Mesothelial cell of epicardium (in vitro differentiated cells): ENCODE data around the gene PDLIM1. TPM values are rescaled to one million over a fixed set of nuclear protein-coding genes. Genes with fewer than 3 reads are reported as not detected.

Experiments
- DNase-seq, 2 experiments: peaks; one replicate each; pipeline ENCODE4 v3.0.0; 2021; ENCODE audit warnings: low spot score in 2 of 2; ENCODE audit not compliant: unreplicated experiment in 2 of 2
- H3K27ac Mint-ChIP-seq: 2 replicates; pipeline ENCODE4 v1.8.0; 2021; ENCODE audit warnings: mixed read lengths
- H3K27me3 Mint-ChIP-seq: 2 replicates; pipeline ENCODE4 v1.8.0; 2021; ENCODE audit warnings: low read depth, mixed read lengths
- H3K36me3 Mint-ChIP-seq: 2 replicates; pipeline ENCODE4 v1.8.0; 2021; ENCODE audit warnings: mixed read lengths
- H3K4me1 Mint-ChIP-seq: 2 replicates; pipeline ENCODE4 v1.8.0; 2021; ENCODE audit warnings: mixed read lengths
- H3K4me3 Mint-ChIP-seq: 2 replicates; pipeline ENCODE4 v1.8.0; 2021; ENCODE audit warnings: mild to moderate bottlenecking, moderate library complexity, mixed read lengths
- H3K9me3 Mint-ChIP-seq: 2 replicates; pipeline ENCODE4 v1.8.0; 2021; ENCODE audit warnings: mixed read lengths
- CTCF ChIP-seq: fragments of 200-600 bp; sonication (generic); IDR thresholded peaks from one replicate; pipeline ENCODE4 v1.5.0; 2021; ENCODE audit warnings: antibody characterized with exemption; ENCODE audit not compliant: unreplicated experiment
- total RNA-seq: library from RNA; stranded (reverse); gene quantifications from 3 replicates; pipeline ENCODE4 v1.2.1, GENCODE V29; 2021

The PDLIM1 gene
- total RNA-seq, 1 donor from 2014 or later: 121 TPM

- peaks cover 45% of the 10 kb centered on the region for H3K36me3 Mint-ChIP-seq
- no peak for TF ChIP-seq CTCF
- H3K4me1 Mint-ChIP-seq: peaks cover 7% of the 10 kb centered on the region
- no peak for DNase-seq
- peak overlapping the region; percentile 3 for H3K27ac Mint-ChIP-seq
- H3K4me3 Mint-ChIP-seq: no peak overlapping the region
- peaks cover 20% of the 10 kb centered on the region for H3K9me3 Mint-ChIP-seq
- H3K27me3 Mint-ChIP-seq: no peaks in the 10 kb centered on the region
Observed at GRCh38 chr10:95253007-95253406, 37.8 kb downstream of the PDLIM1 start.

- Mint-ChIP-seq H3K4me1 (peaks cover 22% of the 10 kb centered on the region), H3K27me3 (no peaks in the 10 kb centered on the region), H3K9me3 (peaks cover 11% of the 10 kb centered on the region), H3K4me3 (no peak overlapping the region), H3K27ac (no peak overlapping the region), H3K36me3 (peaks cover 31% of the 10 kb centered on the region)
- no peak for DNase-seq
- TF ChIP-seq CTCF: no peak
Observed at GRCh38 chr10:95250856-95251255, 39.9 kb downstream of the PDLIM1 start.

- Mint-ChIP-seq H3K4me3 (no peak overlapping the region), H3K27me3 (no peaks in the 10 kb centered on the region), H3K36me3 (peaks cover 18% of the 10 kb centered on the region), H3K9me3 (no peaks in the 10 kb centered on the region), H3K4me1 (peaks cover 22% of the 10 kb centered on the region), H3K27ac (peak overlapping the region; percentile 34)
- DNase-seq: no peak
- no peak for TF ChIP-seq CTCF
Observed at GRCh38 chr10:95249467-95249866, 41.3 kb downstream of the PDLIM1 start.

- H3K4me1 Mint-ChIP-seq: peaks cover 22% of the 10 kb centered on the region
- no peak for TF ChIP-seq CTCF
Observed at GRCh38 chr10:95248989-95249388, 41.8 kb downstream of the PDLIM1 start.

GRCh38 chr10:95247881-95248583 lies 42.8 kb downstream of the PDLIM1 start:
- Mint-ChIP-seq H3K36me3 (peaks cover 14% of the 10 kb centered on the region), H3K27ac (peak overlapping the region; percentile 98), H3K4me3 (no peak overlapping the region), H3K9me3 (no peaks in the 10 kb centered on the region), H3K27me3 (no peaks in the 10 kb centered on the region), H3K4me1 (peaks cover 22% of the 10 kb centered on the region)
- no peak for TF ChIP-seq CTCF
- DNase-seq: no peak

More at GRCh38 chr10:95248989-95249388, 41.8 kb downstream of the PDLIM1 start:
- H3K36me3 Mint-ChIP-seq: peaks cover 17% of the 10 kb centered on the region
- peak overlapping the region; percentile 70 for H3K27ac Mint-ChIP-seq
- no peak for DNase-seq
- H3K4me3 Mint-ChIP-seq: no peak overlapping the region
- H3K27me3 Mint-ChIP-seq: no peaks in the 10 kb centered on the region
- H3K9me3 Mint-ChIP-seq: no peaks in the 10 kb centered on the region
